HL-60 (cell line): Measurements from ENCODE around the gene HOXD13.

Experiments
- CTCF ChIP-seq: IDR thresholded peaks from one replicate; pipeline ENCODE4 v1.5.1; 2011; ENCODE audit warnings: low read length, control low read depth, inconsistent platforms; ENCODE audit not compliant: insufficient read depth
- GABPA ChIP-seq: IDR thresholded peaks from 2 replicates; pipeline ENCODE4 v1.6.1; 2012; ENCODE audit warnings: low read depth
- POLR2AphosphoS5 ChIP-seq: IDR thresholded peaks from 2 replicates; pipeline ENCODE4 v1.6.1; 2012; ENCODE audit warnings: low read depth
- REST ChIP-seq: IDR thresholded peaks from 2 replicates; pipeline ENCODE4 v1.6.1; 2012; ENCODE audit warnings: low read depth; ENCODE audit not compliant: insufficient replicate concordance
- SPI1 ChIP-seq: IDR thresholded peaks from 2 replicates; pipeline ENCODE4 v1.6.1; 2012; ENCODE audit warnings: low read depth, mild to moderate bottlenecking, borderline replicate concordance

GRCh38 chr2:176097820-176098365 lies 5.4 kb downstream of the HOXD13 start:
- TF ChIP-seq CTCF = no peak
- TF ChIP-seq POLR2AphosphoS5 = no peak
- no peak for TF ChIP-seq SPI1
- no peak for TF ChIP-seq REST
- no peak for TF ChIP-seq GABPA
